HG03196 (cell line): Measurements from ENCODE around the gene SNAP47.

Experiments
- ATAC-seq: cut with Tn5 transposase; IDR thresholded peaks from one replicate; pipeline ENCODE4 v1.9.1; 2021; ENCODE audit not compliant: unreplicated experiment

SNAP47 gene

DNA sequence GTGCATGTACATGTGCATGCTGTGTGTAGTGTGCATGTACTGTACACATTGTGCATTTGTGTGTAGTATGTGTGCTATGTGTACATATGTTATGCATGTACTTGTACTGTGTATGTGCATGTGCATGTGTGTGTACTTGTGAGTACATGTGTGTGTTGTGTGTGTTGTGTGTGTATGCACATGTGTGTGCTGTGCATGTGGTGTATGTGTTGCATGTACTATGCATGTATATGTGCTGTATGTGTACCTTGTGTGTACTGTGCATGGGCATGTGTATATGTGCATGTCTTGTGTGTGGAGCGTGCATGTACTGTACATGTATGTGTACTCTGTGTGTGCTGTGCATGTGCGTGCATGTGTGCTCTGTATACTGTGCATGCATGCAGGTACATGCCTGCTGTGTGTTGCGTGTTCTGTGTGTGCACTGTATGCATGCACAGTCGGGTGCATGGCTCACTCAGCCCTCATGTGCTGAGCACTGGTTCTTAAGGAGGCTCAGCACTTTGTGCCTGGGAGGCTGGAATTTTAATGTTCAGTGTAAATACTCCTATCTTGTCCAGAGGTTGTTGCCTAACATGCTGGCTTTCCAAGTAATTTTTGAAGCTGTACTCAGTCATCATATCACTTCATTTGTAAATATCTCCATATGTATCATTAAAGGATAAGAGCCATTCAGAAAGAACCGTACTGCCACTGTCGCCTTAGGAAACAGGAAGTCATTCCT lies 32.3 kb downstream of the SNAP47 start:
- no peak for ATAC-seq

DNA sequence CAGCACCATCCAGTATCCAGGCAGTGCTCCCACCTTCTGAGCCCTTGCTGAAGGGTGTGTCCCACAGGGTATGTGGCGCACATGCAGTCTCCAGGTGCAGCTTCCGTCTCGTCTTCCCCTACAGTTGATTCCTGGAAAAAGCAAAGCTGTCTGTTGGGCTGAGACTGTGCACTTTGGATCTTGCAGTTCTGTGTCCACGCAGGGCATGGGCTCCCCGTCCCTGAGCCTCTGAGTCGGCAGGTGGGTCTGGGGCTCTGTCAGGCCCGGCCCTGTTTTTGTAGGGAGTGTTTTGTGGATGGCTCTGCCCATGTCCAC lies 32.8 kb downstream of the SNAP47 start:
- ATAC-seq: no peak

DNA sequence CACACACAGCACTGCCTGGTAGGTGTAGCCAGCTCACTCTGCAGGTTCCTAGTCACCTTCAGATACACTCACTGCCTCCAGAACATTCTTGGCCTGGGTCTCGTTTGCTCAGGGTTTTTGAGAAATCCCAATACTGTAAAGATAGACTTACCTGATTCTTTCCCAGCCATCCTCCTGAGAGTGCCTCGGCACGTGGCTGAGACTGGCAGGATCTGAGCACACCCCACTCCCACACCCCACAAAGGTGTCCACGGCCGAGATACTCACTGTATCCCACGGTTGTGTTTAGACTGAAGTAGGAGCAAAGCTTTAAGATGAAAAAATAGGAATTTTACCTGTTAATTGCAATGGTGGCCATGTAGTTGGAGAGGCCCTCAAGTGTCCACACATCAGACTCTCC lies 33.4 kb downstream of the SNAP47 start:
- no peak for ATAC-seq

DNA sequence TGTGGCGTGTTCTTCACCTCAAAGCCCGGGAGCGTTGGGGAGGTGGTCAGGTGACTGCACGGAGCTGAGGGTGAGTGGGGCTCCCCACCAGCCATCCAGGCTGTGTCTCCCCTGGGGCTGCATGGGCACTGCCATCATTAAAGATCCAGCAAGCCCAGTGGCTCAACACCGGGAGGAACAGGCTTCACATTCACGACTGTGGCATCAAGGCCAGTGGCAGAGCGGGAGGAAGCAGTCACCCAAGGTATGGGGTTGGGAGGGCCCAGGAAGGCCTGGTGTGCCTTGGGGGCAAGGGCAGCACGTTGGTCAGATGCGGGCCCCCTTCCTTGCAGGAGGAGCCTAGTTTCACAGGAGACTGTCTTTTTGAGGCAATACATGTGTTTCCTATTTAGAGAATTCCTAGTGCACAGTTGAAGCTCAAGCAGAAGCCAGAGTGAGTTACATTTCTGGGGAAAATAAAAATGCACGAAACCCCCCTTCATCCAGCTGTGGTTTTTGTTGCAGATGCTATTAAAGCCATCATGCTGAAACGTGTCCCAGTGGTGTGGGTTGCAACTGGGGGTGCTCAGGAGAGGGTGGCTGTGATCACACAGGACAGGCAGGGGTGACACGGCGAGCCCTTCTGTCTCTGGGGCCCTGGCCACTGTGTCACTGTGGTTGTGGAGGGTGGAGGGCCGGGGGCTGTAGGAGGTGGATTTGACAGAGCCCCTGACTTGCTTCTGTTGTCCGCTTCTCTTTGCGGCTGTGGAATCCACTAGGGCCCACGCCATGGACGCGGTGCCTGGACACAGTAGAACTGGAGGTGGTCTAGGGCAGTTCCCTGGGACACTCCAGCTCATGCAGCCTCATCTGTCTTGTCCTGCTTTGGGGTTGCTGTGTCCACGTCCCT lies 34.1 kb downstream of the SNAP47 start:
- ATAC-seq: no peak

DNA sequence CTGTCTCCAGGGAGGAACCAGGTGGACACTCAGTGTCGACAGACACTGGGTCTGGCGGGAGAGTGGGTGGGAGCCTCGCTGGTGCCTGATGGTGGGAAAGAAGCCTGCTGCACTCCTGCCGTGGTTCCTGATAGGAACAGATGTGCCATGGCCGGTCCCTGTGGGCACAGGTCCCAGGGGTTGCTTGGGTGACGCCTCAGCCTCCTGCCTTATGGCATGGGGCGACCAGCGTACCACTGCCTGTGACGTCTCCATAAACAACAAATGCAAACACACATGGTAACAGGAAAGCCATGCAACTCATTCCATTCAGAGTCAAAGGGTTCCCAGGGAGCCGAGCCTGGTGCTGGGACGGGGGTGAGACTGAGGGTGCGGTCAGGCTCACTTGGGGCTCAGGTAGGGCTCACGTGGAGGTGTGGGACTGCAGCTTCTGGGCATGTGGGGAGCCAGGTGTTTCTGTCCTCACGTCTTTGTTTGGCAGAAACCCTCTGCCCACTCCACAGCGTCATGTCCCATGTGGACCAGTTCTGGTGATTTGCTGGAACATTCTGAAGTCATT lies 34.8 kb downstream of the SNAP47 start:
- no peak for ATAC-seq

DNA sequence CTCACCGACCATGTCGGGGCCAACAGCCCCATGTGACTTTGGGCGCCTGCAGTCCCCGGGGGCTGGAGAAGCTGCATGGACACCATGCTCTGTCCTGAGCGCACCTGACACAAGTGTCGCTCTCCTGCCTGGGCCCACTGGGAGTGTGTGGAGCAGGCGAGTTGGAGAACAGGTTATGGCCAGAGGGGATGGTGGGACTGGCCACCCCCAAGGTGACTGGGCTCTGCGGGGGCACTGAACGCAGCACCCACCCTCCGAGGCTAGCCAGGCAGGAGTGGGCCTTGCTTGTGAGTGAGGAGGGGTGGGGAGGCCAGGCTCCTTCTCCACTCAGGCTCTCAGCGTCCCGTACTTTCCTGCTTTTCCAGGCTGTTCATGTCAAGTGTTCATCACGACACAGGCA lies 35.6 kb downstream of the SNAP47 start:
- no peak for ATAC-seq

DNA sequence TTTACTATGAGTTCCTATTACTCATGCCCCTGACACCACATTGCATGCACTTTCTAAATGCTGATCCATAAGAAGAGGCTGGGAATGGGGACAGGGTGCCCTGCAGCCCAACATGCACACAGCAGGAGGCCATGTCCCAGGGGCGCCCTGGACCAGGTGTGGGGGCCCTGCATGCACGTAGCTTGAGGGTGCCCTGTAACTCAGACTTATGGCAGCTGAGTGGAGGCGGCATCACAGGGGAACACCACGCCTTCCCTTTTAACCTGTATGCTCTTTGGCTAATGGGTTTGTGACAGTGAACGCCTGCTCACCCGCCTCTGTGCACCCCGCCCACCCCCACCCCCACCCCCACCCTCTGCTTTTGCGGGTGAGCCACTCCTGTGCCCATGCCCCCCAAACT lies 36.1 kb downstream of the SNAP47 start:
- ATAC-seq: no peak

DNA sequence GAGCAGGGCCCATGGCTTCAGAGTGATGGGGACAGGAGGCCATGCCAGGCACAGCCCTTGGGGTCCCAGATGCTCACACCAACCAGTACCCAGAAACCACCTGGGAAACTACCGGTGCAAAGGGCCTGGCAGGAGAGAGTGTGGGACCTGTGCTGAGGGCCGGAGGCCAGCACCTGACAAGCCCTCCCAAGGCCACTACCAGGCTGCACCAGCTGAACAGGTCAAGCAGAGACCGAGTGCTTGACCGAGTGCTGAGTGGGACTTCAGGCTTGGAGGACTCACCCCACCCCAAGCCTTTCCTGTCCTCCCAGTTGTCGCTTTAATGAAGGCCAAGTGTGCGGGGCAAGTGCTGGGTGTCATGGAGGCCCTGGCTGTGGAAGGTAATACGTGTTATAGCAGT lies 36.5 kb downstream of the SNAP47 start:
- ATAC-seq: no peak

DNA sequence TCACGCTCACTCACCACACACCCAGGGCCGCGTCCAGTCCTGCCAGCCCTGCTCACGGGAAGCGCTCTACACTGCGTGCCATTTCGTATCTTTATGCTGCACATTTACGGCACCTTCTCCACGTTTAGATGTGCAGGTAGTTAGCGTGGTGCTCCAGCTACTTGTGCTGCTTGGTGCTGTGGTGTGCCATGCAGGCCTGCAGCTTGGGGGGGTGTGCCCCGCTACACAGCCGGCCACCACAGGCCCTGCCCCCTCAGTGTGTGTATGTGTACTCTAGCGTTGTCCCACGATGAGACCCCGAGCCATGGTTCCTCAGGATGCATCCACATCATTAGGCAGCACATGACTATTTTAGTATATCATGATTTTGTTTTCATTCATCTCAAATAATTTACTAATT lies 38.3 kb downstream of the SNAP47 start:
- ATAC-seq: no peak

DNA sequence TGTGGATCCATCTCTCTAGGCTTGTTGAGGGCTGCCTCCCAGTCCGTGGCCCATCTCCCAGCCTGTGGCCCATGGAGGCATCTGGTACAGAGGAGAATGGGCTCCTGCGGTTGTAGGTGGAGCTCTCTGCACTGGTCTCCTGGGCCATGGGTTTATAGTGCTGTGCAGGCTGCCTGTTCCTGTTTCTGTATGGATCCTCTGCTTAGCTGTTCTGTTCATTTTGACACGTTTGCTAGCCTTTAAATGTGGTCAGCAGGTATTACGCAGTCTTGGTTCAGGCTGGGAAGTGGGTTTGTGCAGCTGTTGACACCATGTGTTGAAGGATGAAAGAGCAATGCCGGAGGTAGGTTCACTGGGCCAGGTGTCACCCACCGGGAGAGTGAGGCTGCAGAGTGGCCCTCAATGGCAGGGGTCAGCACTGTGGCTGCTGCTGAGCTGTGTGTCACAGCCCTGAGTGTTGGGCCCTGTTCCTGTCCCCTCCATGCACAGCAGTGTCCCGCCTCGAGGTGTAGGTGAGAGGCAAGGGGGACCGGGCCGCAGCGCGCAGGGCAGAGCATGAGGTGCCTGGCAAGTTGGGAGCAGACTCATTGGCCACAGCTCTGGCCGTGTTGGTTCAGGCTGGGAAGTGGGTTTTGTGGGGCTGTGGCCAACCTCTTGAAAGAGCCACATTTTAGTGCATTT lies 39.0 kb downstream of the SNAP47 start:
- no peak for ATAC-seq

DNA sequence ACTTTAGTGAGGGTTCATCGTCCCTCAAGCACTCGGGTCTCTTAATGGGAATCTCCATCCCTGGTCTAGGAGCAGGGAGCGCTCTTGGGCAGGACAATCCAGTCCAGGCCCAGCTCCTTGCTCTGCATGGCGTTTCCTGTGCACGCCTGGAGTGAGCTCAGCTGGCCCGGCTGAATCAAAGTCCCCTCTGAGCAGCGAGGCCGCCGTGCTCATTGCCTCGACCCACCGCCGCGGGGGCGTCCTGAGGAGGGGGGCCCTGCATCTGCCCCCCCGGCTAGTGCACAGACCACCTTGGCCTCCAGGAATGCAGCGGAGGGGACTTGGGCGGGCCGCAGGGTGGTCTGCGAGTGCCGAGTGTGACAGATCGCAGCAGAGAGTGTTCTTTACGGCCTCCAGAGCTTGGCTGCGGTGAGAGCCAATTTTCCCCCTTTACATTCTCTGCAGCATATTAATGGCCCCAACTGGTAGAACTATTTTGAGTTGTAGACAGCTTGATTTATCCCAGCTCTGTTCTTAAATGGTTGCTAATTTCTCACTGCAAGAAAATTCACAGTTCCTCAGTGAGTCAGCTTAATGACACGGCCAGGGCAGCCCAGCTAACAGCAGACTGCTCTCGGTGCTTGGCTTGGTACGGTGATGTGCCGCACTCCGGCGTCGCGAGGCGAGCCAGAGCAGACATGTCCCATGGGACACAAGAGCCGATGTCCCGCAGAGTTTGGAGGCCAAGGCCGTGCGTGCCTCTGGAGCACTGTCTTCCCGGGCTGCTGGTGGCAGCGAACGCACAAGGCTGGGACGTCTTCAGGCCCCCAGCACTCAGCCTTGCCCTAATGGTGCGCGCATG lies 39.8 kb downstream of the SNAP47 start:
- no peak for ATAC-seq

DNA sequence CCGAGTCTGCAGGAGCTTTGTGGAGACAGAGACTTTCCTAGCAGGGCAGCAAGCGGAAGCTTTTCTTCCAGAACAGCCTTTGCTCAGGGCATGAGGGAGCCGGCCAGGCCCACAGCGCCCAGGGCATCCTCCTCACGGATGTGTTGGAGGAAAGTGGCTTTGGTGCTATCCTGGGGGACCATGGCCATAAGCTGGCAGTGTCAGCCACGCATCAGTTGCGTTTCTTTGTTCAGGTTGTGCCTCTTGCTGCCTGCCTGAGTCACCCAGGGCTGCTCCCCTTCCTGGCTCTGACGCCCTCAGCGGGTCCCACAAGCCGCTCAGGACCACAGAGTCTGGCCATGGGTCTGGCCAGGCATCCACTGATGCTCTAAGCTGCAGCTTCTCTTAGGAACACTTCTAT lies 40.6 kb downstream of the SNAP47 start:
- no peak for ATAC-seq

DNA sequence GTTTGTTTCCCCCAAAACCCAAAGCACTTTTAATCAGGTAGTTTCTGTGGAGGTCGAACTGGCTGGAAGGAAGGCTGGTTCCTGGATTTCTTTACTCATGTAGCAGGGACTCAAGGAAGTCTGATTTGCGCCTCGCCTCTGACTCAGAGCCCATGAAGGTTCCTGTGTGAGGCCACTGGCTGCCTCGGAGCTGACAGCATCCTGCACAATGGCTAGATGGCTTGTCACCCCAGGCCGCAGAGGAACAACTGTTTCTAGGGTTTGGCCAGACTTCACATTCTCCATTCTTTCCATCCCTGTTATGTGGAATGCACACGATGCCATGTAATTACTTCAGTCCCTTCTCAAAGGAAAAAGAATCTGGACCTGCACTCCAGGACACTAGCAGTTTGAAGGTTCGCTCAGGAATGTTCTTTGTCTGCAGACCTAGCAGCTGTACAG lies 41.1 kb downstream of the SNAP47 start:
- no peak for ATAC-seq

DNA sequence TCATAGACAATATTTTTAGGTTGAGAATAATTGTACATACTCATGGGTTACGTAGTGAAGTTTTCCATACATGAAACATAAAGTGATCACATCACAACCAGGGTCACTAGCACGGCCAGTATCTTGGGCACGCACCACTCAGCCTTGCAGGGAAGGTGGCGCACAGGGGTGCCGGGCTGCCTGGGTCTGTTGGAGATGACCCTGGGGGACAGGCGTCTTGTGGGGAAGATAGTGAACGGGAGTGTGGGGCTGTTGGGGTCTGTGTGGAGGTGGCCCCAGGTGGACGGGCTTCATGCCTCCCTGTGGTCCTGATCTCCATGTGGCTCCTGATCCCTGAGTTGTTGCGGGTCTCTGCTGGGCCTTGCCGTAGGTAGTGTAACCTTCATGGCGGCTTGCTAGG lies 41.9 kb downstream of the SNAP47 start:
- no peak for ATAC-seq

DNA sequence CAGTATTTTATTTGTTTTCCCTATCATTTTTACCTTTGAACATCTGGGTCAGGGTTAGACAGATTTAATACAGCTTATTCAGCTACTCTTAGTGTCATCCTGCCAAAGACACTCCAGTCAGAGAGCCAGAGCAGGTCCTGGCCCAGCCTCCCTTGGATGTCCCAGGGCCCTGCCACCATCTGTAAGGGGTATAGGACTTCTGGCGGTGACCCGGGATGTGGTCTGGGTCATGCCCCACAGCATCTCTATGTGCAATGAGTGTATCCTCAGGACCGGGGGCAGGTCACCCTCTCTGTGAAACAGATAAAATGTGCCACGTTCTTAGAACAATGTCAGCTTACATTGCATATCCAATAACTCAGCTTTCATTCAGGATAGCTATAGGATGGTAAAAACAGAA lies 42.4 kb downstream of the SNAP47 start:
- no peak for ATAC-seq

DNA sequence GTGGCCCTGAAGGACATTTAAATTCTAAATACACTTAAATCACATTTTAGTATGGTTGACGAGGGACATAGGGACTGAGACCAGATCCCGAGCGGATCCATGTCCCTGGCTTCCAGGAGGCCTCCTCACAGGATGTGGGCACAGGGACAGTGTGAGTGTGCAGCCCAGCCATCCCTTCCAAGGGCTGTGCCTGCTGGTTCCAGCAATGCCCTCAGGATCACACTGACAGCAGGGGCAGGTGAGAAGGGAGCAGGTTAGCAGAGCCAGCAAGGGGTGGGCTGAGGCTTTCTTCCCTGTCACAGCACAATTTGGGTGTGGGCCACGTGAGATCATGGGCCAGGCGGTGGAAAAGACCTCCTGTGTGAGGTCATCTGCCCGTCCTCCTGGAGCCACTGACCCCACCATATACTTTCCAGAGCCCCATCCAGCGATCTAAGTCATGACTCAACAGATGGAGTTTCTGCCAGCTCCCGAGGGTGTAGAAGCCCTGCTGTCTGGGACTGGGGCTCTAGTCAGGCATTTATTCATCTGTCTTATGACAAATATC lies 43.2 kb downstream of the SNAP47 start:
- ATAC-seq: no peak

DNA sequence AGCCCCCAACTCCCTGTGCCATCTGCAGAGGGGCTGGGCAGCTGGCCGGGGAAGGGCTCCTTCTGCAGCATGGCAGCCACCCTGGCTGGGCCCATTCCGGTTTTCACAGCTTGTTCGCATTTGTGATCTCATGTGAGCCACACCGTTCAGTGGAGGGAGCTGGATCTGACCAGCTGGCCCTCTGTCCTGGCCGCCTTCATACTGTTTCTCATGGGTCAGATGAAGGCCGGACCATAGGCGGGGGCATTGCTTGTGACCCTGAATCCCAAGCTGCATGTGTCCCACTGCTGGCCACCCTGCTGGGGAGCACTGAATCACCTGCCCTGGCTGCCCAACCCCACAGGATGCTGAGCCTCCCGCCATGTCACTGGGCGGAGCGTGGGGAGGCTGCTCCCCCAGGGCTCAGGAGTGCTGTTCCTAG lies 43.8 kb downstream of the SNAP47 start:
- no peak for ATAC-seq

DNA sequence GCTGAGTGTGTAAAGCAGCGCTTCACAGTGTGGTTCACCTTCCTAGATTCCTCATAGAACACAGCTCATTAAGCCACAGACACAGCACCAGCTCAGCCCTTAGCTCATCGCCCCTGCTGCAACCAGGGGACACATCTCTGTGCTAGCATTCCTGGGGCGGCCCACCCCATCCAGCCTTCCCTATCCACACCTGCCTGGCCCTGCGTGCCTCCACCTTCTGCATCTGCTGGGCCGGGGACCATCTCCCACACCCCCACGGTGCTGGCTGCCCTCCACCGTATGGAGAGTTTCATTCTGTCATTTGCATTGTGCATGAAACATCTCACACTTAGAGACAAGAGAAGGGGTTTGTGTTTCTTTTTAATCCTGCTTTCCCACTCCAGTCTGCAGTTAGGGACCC lies 44.5 kb downstream of the SNAP47 start:
- ATAC-seq: no peak

DNA sequence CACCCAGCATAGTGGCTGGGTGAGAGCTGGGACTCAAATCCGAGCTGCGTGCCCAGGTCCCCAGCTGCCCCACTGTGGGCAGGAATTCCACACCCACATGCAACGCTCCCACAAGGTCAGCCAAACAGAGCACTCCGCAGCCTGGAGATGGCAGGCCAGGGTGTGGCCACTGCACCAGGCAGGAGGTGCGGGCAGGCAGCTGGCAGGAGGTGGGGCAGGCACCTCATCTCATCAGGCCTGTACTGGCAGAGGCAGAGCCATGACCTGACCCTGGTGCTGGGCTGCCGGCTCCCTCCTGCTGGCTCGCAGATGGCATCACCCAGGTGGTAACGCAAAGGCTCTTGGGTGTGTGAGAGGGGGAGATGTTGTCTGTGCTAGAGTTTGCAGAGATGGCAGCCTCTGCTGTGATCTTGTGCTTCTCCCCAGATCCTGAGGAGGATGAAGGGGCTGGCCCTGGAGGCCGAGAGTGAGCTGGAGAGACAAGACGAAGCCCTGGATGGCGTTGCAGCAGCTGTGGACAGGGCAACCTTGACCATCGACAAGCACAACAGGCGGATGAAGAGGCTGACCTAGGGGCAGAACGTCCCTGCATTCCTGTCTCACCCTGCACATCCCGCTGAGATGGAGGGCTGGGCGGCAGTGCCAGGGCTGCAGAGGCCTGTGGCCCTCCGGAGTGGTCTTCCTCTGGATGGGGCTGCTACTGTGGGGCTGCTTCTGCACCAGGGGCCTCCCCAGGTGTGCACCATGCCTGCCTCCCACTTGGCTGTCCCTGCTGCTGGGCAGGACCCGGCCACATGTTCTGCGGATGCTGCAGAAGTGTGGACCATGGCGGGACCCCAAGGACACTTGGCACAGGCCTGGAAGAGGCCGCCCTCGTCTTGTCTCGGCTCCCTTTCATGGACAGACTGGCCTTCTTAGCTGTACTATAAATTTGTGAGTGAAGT lies 45.1 kb downstream of the SNAP47 start:
- ATAC-seq: no peak
